DOHH2 (cell line): Measurements from ENCODE around the gene TMEM37.

Source experiments
- H3F3A ChIP-seq: fragments of 200-600 bp; sonication (generic), shearing (Covaris generic); 2 replicates; pipeline ENCODE4 v1.6.0; 2016; ENCODE audit warnings: antibody characterized with exemption, mild to moderate bottlenecking; ENCODE audit not compliant: control insufficient read depth, insufficient read depth
- H3K27ac ChIP-seq: fragments of 200-600 bp; sonication (generic); 2 replicates; pipeline ENCODE4 v1.5.1; 2014; ENCODE audit warnings: low read depth, mild to moderate bottlenecking, low read length, moderate library complexity
- H3K27me3 ChIP-seq: fragments of 200-600 bp; sonication (generic); 2 replicates; pipeline ENCODE4 v1.6.1; 2014; ENCODE audit warnings: mild to moderate bottlenecking, low read length, mixed read lengths; ENCODE audit not compliant: control insufficient read depth
- H3K36me3 ChIP-seq: fragments of 200-600 bp; sonication (generic); 2 replicates; pipeline ENCODE4 v1.6.1; 2014; ENCODE audit warnings: mild to moderate bottlenecking, low read length, moderate library complexity, mixed read lengths; ENCODE audit not compliant: control insufficient read depth
- H3K4me1 ChIP-seq: fragments of 200-600 bp; sonication (generic); 2 replicates; pipeline ENCODE4 v1.6.1; 2014; ENCODE audit warnings: mild to moderate bottlenecking, low read length, mixed read lengths; ENCODE audit not compliant: control insufficient read depth
- H3K4me2 ChIP-seq: fragments of 200-600 bp; sonication (generic); 2 replicates; pipeline ENCODE4 v1.6.0; 2014; ENCODE audit warnings: mild to moderate bottlenecking, low read length, moderate library complexity
- H3K4me3 ChIP-seq: fragments of 200-600 bp; sonication (generic); 2 replicates; pipeline ENCODE4 v1.5.1; 2014; ENCODE audit warnings: mild to moderate bottlenecking, low read length, mixed read lengths
- H3K79me2 ChIP-seq: fragments of 200-600 bp; sonication (generic); 2 replicates; pipeline ENCODE4 v1.6.1; 2014; ENCODE audit warnings: mild to moderate bottlenecking, low read length, mixed read lengths; ENCODE audit not compliant: control insufficient read depth
- H3K9me2 ChIP-seq: fragments of 200-600 bp; sonication (generic); replicated peaks from 2 replicates; pipeline ENCODE4 v1.6.1; 2014; ENCODE audit warnings: mild to moderate bottlenecking, low read length, mixed read lengths; ENCODE audit not compliant: control insufficient read depth
- H3K9me3 ChIP-seq: fragments of 200-600 bp; sonication (generic); 2 replicates; pipeline ENCODE4 v1.6.1; 2014; ENCODE audit warnings: antibody characterized with exemption, low read length, mixed read lengths; ENCODE audit not compliant: control insufficient read depth, insufficient read depth
- H4K20me1 ChIP-seq: fragments of 200-600 bp; sonication (generic); 2 replicates; pipeline ENCODE4 v1.6.0; 2014; ENCODE audit warnings: low read depth, mild to moderate bottlenecking, antibody characterized with exemption, low read length, moderate library complexity; ENCODE audit not compliant: control insufficient read depth, insufficient read depth
- EZH2phosphoT487 ChIP-seq: fragments of 200-600 bp; sonication (generic); IDR thresholded peaks from 2 replicates; pipeline ENCODE4 v1.6.1; 2017; ENCODE audit warnings: borderline replicate concordance, mild to moderate bottlenecking, antibody characterized with exemption, low read length, moderate library complexity, mixed read lengths
- TF ChIP-seq, protein P1 (sequence below): fragments of 200-600 bp; sonication (generic); IDR thresholded peaks from one replicate; pipeline ENCODE4 v1.5.1; 2014; ENCODE audit warnings: antibody characterized with exemption, mild to moderate bottlenecking, low read depth, low read length; ENCODE audit not compliant: poor library complexity, severe bottlenecking

Gene TMEM37

DNA sequence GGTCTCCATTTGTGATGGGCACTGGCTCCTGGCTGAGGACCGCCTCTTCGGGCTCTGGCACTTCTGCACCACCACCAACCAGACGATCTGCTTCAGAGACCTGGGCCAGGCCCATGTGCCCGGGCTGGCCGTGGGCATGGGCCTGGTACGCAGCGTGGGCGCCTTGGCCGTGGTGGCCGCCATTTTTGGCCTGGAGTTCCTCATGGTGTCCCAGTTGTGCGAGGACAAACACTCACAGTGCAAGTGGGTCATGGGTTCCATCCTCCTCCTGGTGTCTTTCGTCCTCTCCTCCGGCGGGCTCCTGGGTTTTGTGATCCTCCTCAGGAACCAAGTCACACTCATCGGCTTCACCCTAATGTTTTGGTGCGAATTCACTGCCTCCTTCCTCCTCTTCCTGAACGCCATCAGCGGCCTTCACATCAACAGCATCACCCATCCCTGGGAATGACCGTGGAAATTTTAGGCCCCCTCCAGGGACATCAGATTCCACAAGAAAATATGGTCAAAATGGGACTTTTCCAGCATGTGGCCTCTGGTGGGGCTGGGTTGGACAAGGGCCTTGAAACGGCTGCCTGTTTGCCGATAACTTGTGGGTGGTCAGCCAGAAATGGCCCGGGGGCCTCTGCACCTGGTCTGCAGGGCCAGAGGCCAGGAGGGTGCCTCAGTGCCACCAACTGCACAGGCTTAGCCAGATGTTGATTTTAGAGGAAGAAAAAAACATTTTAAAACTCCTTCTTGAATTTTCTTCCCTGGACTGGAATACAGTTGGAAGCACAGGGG is 5.5 kb downstream of the TMEM37 start:
- Histone ChIP-seq H3K4me2 (no peak overlapping the region), H3K9me3 (no peaks in the 10 kb centered on the region), H3F3A (no peaks in the 10 kb centered on the region), H3K4me1 (peaks cover 2% of the 10 kb centered on the region), H3K9me2 (no peaks in the 10 kb centered on the region), H4K20me1 (no peaks in the 10 kb centered on the region), H3K4me3 (no peak overlapping the region), H3K79me2 (no peaks in the 10 kb centered on the region), H3K27me3 (peaks cover 44% of the 10 kb centered on the region), H3K36me3 (no peaks in the 10 kb centered on the region), H3K27ac (no peak overlapping the region)
- TF ChIP-seq, protein P1, sequence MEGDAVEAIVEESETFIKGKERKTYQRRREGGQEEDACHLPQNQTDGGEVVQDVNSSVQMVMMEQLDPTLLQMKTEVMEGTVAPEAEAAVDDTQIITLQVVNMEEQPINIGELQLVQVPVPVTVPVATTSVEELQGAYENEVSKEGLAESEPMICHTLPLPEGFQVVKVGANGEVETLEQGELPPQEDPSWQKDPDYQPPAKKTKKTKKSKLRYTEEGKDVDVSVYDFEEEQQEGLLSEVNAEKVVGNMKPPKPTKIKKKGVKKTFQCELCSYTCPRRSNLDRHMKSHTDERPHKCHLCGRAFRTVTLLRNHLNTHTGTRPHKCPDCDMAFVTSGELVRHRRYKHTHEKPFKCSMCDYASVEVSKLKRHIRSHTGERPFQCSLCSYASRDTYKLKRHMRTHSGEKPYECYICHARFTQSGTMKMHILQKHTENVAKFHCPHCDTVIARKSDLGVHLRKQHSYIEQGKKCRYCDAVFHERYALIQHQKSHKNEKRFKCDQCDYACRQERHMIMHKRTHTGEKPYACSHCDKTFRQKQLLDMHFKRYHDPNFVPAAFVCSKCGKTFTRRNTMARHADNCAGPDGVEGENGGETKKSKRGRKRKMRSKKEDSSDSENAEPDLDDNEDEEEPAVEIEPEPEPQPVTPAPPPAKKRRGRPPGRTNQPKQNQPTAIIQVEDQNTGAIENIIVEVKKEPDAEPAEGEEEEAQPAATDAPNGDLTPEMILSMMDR = no peak
- TF ChIP-seq EZH2phosphoT487 = no peak

DNA sequence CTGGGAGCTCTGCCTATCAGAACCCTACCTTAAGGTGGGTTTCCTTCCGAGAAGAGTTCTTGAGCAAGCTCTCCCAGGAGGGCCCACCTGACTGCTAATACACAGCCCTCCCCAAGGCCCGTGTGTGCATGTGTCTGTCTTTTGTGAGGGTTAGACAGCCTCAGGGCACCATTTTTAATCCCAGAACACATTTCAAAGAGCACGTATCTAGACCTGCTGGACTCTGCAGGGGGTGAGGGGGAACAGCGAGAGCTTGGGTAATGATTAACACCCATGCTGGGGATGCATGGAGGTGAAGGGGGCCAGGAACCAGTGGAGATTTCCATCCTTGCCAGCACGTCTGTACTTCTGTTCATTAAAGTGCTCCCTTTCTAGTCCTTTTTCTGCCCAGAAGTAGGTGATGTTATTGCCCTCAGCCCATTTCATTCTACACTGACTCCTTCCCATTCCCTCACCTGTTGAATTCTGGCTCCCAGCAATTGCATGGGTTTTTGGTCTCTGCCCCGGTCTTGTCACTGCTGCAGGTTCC is 6.5 kb downstream of the TMEM37 start:
- Histone ChIP-seq H3K4me2 (no peak overlapping the region), H3K4me1 (no peaks in the 10 kb centered on the region)
- TF ChIP-seq EZH2phosphoT487 = no peak
- TF ChIP-seq, protein P1 = no peak

DNA sequence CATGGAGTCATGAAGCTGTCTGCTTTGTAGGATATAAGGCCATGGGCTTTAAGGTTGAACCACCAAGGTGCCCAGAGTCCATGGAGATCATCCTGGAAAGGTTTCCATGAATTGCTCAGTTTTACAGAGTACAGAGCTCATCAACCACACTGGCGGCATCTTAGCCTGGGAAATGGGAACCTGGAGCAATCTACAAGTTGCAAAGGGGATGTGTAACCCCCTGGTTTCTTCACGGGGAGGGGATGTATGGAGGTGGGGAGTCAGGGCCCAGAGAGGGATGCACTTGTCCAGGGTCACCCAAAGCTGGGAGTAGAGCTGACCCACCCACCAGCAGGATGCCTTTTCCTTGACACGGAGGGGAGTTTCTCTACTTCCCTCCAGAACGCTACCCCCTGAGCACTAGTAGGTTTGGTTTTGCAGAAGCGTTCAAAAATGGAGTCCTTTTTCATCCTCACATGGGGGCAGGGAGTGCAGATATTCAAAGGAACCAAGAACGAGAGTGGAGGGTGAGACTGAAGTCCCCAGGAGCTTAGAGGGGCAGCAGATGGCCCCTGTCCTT is 7.2 kb downstream of the TMEM37 start:
- H3F3A ChIP-seq = no peaks in the 10 kb centered on the region
- H3K36me3 ChIP-seq = no peaks in the 10 kb centered on the region
- TF ChIP-seq, protein P1 = no peak
- TF ChIP-seq EZH2phosphoT487 = no peak
- H4K20me1 ChIP-seq = no peaks in the 10 kb centered on the region
- H3K27ac ChIP-seq = no peak overlapping the region
- no peaks in the 10 kb centered on the region for H3K4me1 ChIP-seq
- no peak overlapping the region for H3K4me2 ChIP-seq
- no peaks in the 10 kb centered on the region for H3K79me2 ChIP-seq
- H3K9me3 ChIP-seq = no peaks in the 10 kb centered on the region
- no peaks in the 10 kb centered on the region for H3K9me2 ChIP-seq
- H3K4me3 ChIP-seq = no peak overlapping the region
- H3K27me3 ChIP-seq = peaks cover 28% of the 10 kb centered on the region

More for the DNA sequence above, 6.5 kb downstream of the TMEM37 start:
- H3K9me2 ChIP-seq = no peaks in the 10 kb centered on the region
- no peaks in the 10 kb centered on the region for H4K20me1 ChIP-seq
- no peaks in the 10 kb centered on the region for H3F3A ChIP-seq
- no peak overlapping the region for H3K4me3 ChIP-seq
- H3K27me3 ChIP-seq = peaks cover 34% of the 10 kb centered on the region
- H3K27ac ChIP-seq = no peak overlapping the region
- no peaks in the 10 kb centered on the region for H3K36me3 ChIP-seq
- no peaks in the 10 kb centered on the region for H3K79me2 ChIP-seq
- H3K9me3 ChIP-seq = no peaks in the 10 kb centered on the region
